ENCODE data around the gene TMCO4.
"Not testable (repeated sequence)": the region's sequence is repeated elsewhere in the genome, so short reads cannot be mapped to it uniquely, and the experiment has no call there.

The TMCO4 gene

GRCh38 chr1:19637606-19638005 lies 162.1 kb downstream of the TMCO4 start:
- Histone ChIP-seq H3K4me2 (ENCODE audit: low read length) (no peak overlapping the region), H3K9ac (ENCODE audit: low read depth, low read length) (no peak overlapping the region), H3K36me3 (ENCODE audit: insufficient read depth, low read length) (no peaks in the 10 kb centered on the region), H3K9me3 (replicated peaks; ENCODE audit: low read length) (no peaks in the 10 kb centered on the region), H3K4me1 (ENCODE audit: control insufficient read depth, insufficient read depth, low read length) (peaks cover 13% of the 10 kb centered on the region), H3K4me3 (ENCODE audit: low read length) (no peak overlapping the region), H3K27me3 (ENCODE audit: control insufficient read depth, insufficient read depth, low read length) (no peaks in the 10 kb centered on the region)

- H3K9ac ChIP-seq (ENCODE audit: low read depth, low read length); H3K27me3 ChIP-seq (ENCODE audit: control insufficient read depth, insufficient read depth, low read length); H3K4me3 ChIP-seq (ENCODE audit: low read length); H3K36me3 ChIP-seq (ENCODE audit: insufficient read depth, low read length); H3K4me2 ChIP-seq (ENCODE audit: low read length); H3K9me3 ChIP-seq (replicated peaks; ENCODE audit: low read length): not testable (repeated sequence)
- peaks cover 13% of the 10 kb centered on the region for H3K4me1 ChIP-seq (ENCODE audit: control insufficient read depth, insufficient read depth, low read length)
Measured at GRCh38 chr1:19636749-19637148, 163.0 kb downstream of the TMCO4 start.

GRCh38 chr1:19636065-19636464 lies 163.7 kb downstream of the TMCO4 start:
- Histone ChIP-seq H3K9ac (ENCODE audit: low read depth, low read length) (no peak overlapping the region), H3K36me3 (ENCODE audit: insufficient read depth, low read length) (no peaks in the 10 kb centered on the region), H3K4me2 (ENCODE audit: low read length) (no peak overlapping the region), H3K4me1 (ENCODE audit: control insufficient read depth, insufficient read depth, low read length) (peaks cover 13% of the 10 kb centered on the region), H3K27me3 (ENCODE audit: control insufficient read depth, insufficient read depth, low read length) (no peaks in the 10 kb centered on the region), H3K9me3 (replicated peaks; ENCODE audit: low read length) (no peaks in the 10 kb centered on the region), H3K4me3 (ENCODE audit: low read length) (no peak overlapping the region)

GRCh38 chr1:19635646-19636045 lies 164.1 kb downstream of the TMCO4 start:
- no peaks in the 10 kb centered on the region for H3K9me3 ChIP-seq (replicated peaks; ENCODE audit: low read length)
- no peaks in the 10 kb centered on the region for H3K27me3 ChIP-seq (ENCODE audit: control insufficient read depth, insufficient read depth, low read length)
- H3K4me3 ChIP-seq (ENCODE audit: low read length), result no peak overlapping the region
- no peak overlapping the region for H3K9ac ChIP-seq (ENCODE audit: low read depth, low read length)
- no peaks in the 10 kb centered on the region for H3K36me3 ChIP-seq (ENCODE audit: insufficient read depth, low read length)
- peaks cover 11% of the 10 kb centered on the region for H3K4me1 ChIP-seq (ENCODE audit: control insufficient read depth, insufficient read depth, low read length)
- no peak overlapping the region for H3K4me2 ChIP-seq (ENCODE audit: low read length)

- not testable (repeated sequence) for H3K27me3 ChIP-seq (ENCODE audit: control insufficient read depth, insufficient read depth, low read length); H3K4me1 ChIP-seq (ENCODE audit: control insufficient read depth, insufficient read depth, low read length); H3K9me3 ChIP-seq (replicated peaks; ENCODE audit: low read length); H3K36me3 ChIP-seq (ENCODE audit: insufficient read depth, low read length); H3K9ac ChIP-seq (ENCODE audit: low read depth, low read length); H3K4me2 ChIP-seq (ENCODE audit: low read length); H3K4me3 ChIP-seq (ENCODE audit: low read length)
Measured at GRCh38 chr1:19635064-19635463, 164.7 kb downstream of the TMCO4 start.

GRCh38 chr1:19633106-19633505 lies 166.6 kb downstream of the TMCO4 start:
- no peak overlapping the region for H3K9ac ChIP-seq (ENCODE audit: low read depth, low read length)
- peaks cover 3% of the 10 kb centered on the region for H3K36me3 ChIP-seq (ENCODE audit: insufficient read depth, low read length)
- no peaks in the 10 kb centered on the region for H3K27me3 ChIP-seq (ENCODE audit: control insufficient read depth, insufficient read depth, low read length)
- no peaks in the 10 kb centered on the region for H3K9me3 ChIP-seq (replicated peaks; ENCODE audit: low read length)
- no peak overlapping the region for H3K4me3 ChIP-seq (ENCODE audit: low read length)
- H3K4me1 ChIP-seq (ENCODE audit: control insufficient read depth, insufficient read depth, low read length), result no peaks in the 10 kb centered on the region
- H3K4me2 ChIP-seq (ENCODE audit: low read length), result no peak overlapping the region
